22Rv1 (cell line): ENCODE results near the gene AKR1C3.
A peak's percentile ranks its signal among the peaks of the same experiment; 100 is the strongest.
"Not testable (repeated sequence)": the region's sequence is repeated elsewhere in the genome, so short reads cannot be mapped to it uniquely, and the experiment has no call there.

Source experiments
- H3K27ac ChIP-seq: fragments of 450-650 bp; 2 replicates; pipeline ENCODE4 v1.5.1; 2017
- CTCF ChIP-seq: fragments of 450-650 bp; IDR thresholded peaks from 2 replicates; pipeline ENCODE4 v1.5.1; 2017; ENCODE audit warnings: mild to moderate bottlenecking
- ZFX ChIP-seq: fragments of 450-650 bp; IDR thresholded peaks from 2 replicates; pipeline ENCODE4 v1.6.1; 2017; ENCODE audit warnings: antibody characterized with exemption, borderline replicate concordance

Gene AKR1C3

GRCh38 chr10:5135581-5135980 is 41.4 kb downstream of the AKR1C3 start:
- no peak for TF ChIP-seq ZFX
- TF ChIP-seq CTCF: no peak
- H3K27ac ChIP-seq: no peak overlapping the region

DNA sequence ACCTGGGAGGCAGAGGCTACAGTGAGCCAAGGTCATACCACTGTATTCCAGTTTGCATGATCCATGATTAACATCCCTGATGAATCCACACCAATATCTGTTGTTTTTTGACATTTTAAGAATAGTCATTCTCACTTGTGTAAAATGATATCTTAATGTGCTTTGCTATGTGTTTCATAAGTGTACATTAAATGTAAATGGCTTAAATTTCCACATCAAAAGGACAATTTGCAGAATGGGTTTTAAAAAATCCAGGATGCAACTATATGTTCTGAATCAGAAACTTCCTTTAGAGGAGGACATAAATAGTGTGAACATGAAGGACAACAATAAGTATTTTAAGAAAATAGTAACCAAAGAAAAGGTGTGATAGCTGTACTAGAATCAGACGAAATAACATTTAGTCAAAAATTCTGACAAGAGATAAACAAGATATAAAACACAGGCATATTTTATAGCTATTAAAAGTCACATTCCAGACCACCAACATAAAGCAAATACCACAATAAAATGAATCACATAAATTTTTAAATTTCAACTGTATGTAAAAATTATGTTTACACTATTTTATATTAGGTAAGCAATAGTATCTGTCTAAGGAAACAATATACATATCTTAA is 42.4 kb downstream of the AKR1C3 start:
- H3K27ac ChIP-seq: no peak overlapping the region
- TF ChIP-seq ZFX: no peak
- TF ChIP-seq CTCF: no peak

- not testable (repeated sequence) for H3K27ac ChIP-seq
Measured at GRCh38 chr10:5137699-5138098, 43.5 kb downstream of the AKR1C3 start.

- TF ChIP-seq ZFX (no peak), CTCF (no peak)
- H3K27ac ChIP-seq: peak overlapping the region; percentile 64
Measured at GRCh38 chr10:5142199-5142598, 48.0 kb downstream of the AKR1C3 start.

DNA sequence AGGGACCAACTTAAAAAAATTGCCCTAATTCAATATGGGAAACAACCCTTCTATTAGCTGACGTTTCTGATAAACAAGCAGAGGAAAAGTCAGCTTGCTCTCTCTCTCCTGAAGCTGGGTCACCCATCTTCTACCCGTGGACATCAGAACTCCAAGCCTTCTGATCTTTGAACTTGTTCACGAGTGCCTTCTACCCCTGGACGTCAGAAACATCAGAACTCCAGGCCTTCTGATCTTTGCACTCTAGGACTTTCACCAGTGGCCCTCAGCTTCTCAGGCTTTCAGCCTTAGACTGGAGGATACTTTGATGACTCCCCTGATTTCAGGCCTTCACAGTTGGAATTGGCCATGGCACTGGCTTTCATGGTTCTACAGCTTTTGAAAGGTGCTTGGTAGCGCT is 48.9 kb downstream of the AKR1C3 start:
- no peak for TF ChIP-seq CTCF
- H3K27ac ChIP-seq: no peak overlapping the region; the same call in 1 of the 2 replicates

- H3K27ac ChIP-seq: peak overlapping the region; percentile 100
- no peak for TF ChIP-seq CTCF
- TF ChIP-seq ZFX: no peak
Measured at GRCh38 chr10:5146920-5147254, 52.7 kb downstream of the AKR1C3 start.

GRCh38 chr10:5147255-5147980 is 53.2 kb downstream of the AKR1C3 start:
- TF ChIP-seq ZFX: no peak
- TF ChIP-seq CTCF: no peak
- peak overlapping the region; percentile 100 for H3K27ac ChIP-seq
